H1 (cell line): ENCODE measurements around the gene CALCR. TPM values are rescaled to one million over a fixed set of nuclear protein-coding genes. Genes with fewer than 3 reads are reported as not detected.

ENCODE experiments used
- ATF2 ChIP-seq: IDR thresholded peaks from 2 replicates; pipeline ENCODE4 v1.6.1; 2012; ENCODE audit warnings: low read length, inconsistent platforms
- BACH1 ChIP-seq: IDR thresholded peaks from 2 replicates; pipeline ENCODE4 v1.6.1; 2012; ENCODE audit warnings: low read length, improper control_type of control experiment
- BCL11A ChIP-seq, 2 experiments: IDR thresholded peaks; one replicate each; pipeline ENCODE4 v1.6.1; 2011; ENCODE audit warnings: low read depth in 2 of 2, low read length in 2 of 2, mild to moderate bottlenecking in 2 of 2
- GTF2F1 ChIP-seq: IDR thresholded peaks from 2 replicates; pipeline ENCODE4 v1.6.1; 2012; ENCODE audit warnings: low read depth, low read length, improper control_type of control experiment, borderline replicate concordance
- polyA plus RNA-seq, 7 experiments: library from polyadenylated mRNA; depleted of rRNA in 3 of 7; stranded (reverse) in 5 of 7; unstranded in 2 of 7; fragments of >200 nt in 5 of 7; fragments of 200-250 nt in 2 of 7; gene quantifications; 1 replicate in 5 of 7; 2 replicates in 1 of 7; 4 replicates in 1 of 7; pipeline versions ENCODE4 v1.2.1 to v1.2.3, GENCODE V29; 2011 to 2013; ENCODE audit warnings: missing spikeins in 2 of 7, mixed read lengths in 2 of 7
- total RNA-seq: library from RNA; stranded (reverse); fragmentation: NEBNext Ultra II Directional; extraction: Animal tissue kit (Norgen Biotek cat#: 25700); gene quantifications from 2 replicates; pipeline ENCODE4 v1.2.1, GENCODE V29; 2021

CALCR gene
- total and polyA plus RNA-seq, 2 of the 8 experiments (the other 6 are each of a cell fraction or from before 2014, with no cell fraction given) = 1.0 to 3.6 TPM

DNA sequence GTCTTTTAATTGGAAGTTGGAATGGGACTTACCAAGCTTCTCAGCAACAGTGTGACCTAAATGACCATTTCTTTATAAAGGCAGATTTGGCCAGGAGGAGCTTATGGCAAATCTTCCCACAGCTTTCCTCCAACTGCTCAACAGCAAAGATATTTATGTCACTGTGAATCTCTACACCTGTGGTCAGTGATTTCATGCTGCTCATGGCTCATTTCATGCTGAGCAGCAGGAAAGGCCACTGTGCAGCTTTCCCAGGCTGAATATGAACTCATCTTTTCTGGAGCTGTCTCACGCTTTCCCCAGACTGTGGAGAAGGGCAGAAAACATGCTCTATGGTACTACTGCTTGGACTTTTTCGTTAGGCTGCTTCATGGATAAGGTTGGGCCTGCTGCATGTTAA, 29.8 kb downstream of the CALCR start (continued):
- TF ChIP-seq ATF2 (no peak), BACH1 (no peak), GTF2F1 (no peak), BCL11A (IDR thresholded peaks at IDR 0.05; ENCODE audit: low read depth in 2 of 2, low read length in 2 of 2) (no peak)
